Measurements from ENCODE around the gene C22orf42.

The C22orf42 gene

GRCh38 chr22:32122899-32123298 is 36.2 kb downstream of the C22orf42 start:
- no peaks in the 10 kb centered on the region for H3K79me2 ChIP-seq (ENCODE audit: insufficient read depth, low read depth)
- H3K27me3 ChIP-seq (ENCODE audit: insufficient read depth, low read depth) = no peaks in the 10 kb centered on the region
- TF ChIP-seq, protein P1, sequence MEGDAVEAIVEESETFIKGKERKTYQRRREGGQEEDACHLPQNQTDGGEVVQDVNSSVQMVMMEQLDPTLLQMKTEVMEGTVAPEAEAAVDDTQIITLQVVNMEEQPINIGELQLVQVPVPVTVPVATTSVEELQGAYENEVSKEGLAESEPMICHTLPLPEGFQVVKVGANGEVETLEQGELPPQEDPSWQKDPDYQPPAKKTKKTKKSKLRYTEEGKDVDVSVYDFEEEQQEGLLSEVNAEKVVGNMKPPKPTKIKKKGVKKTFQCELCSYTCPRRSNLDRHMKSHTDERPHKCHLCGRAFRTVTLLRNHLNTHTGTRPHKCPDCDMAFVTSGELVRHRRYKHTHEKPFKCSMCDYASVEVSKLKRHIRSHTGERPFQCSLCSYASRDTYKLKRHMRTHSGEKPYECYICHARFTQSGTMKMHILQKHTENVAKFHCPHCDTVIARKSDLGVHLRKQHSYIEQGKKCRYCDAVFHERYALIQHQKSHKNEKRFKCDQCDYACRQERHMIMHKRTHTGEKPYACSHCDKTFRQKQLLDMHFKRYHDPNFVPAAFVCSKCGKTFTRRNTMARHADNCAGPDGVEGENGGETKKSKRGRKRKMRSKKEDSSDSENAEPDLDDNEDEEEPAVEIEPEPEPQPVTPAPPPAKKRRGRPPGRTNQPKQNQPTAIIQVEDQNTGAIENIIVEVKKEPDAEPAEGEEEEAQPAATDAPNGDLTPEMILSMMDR (conservative IDR thresholded peaks at IDR 0.05; ENCODE audit: low read depth, low read length) = no peak
- H3K4me1 ChIP-seq (ENCODE audit: low read depth, poor library complexity, severe bottlenecking) = no peaks in the 10 kb centered on the region
- no peak overlapping the region for H3K4me2 ChIP-seq
- no peak overlapping the region for H3K9ac ChIP-seq
- H2AFZ ChIP-seq (ENCODE audit: low read depth) = no peak overlapping the region
- no peaks in the 10 kb centered on the region for H3K36me3 ChIP-seq (ENCODE audit: insufficient read depth)
- no peak overlapping the region for H3K4me3 ChIP-seq (IDR thresholded peaks at IDR 0.05; ENCODE audit: insufficient read depth, low read depth, low read length)
- no peaks in the 10 kb centered on the region for H4K20me1 ChIP-seq (ENCODE audit: insufficient read depth)
- no peak overlapping the region for H3K27ac ChIP-seq

DNA sequence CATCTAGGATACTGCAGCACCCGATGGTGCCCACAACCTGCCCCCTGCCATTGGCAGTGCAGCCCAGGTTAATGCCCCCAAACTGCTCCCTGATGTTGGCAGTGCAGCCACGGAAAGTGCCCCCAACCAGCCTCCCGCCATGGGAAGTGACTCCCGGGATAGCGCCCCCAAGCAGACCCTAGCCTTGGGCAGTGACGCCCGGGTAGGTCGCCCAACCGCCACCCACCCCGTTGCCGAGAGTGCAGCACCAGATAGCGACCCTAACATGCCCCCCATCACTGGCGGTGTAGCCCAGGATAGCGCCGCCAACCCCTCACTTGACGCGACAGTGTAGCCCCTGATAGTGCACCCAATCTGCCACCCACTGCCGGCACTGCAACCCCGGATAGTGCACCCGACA is 38.5 kb downstream of the C22orf42 start:
- Histone ChIP-seq H3K79me2 (ENCODE audit: insufficient read depth, low read depth) (no peaks in the 10 kb centered on the region), H3K36me3 (ENCODE audit: insufficient read depth) (no peaks in the 10 kb centered on the region), H3K27me3 (ENCODE audit: insufficient read depth, low read depth) (no peaks in the 10 kb centered on the region), H3K4me3 (IDR thresholded peaks at IDR 0.05; ENCODE audit: insufficient read depth, low read depth, low read length) (no peak overlapping the region), H3K4me2 (no peak overlapping the region), H3K4me1 (ENCODE audit: low read depth, poor library complexity, severe bottlenecking) (no peaks in the 10 kb centered on the region), H3K27ac (no peak overlapping the region), H4K20me1 (ENCODE audit: insufficient read depth) (no peaks in the 10 kb centered on the region), H2AFZ (ENCODE audit: low read depth) (no peak overlapping the region), H3K9ac (no peak overlapping the region)
- TF ChIP-seq, protein P1 (conservative IDR thresholded peaks at IDR 0.05; ENCODE audit: low read depth, low read length) = no peak

- no peaks in the 10 kb centered on the region for H4K20me1 ChIP-seq (ENCODE audit: insufficient read depth)
- H3K4me2 ChIP-seq = no peak overlapping the region
- H3K4me1 ChIP-seq (ENCODE audit: low read depth, poor library complexity, severe bottlenecking) = no peaks in the 10 kb centered on the region
- no peak overlapping the region for H3K4me3 ChIP-seq (IDR thresholded peaks at IDR 0.05; ENCODE audit: insufficient read depth, low read depth, low read length)
- no peaks in the 10 kb centered on the region for H3K36me3 ChIP-seq (ENCODE audit: insufficient read depth)
- H2AFZ ChIP-seq (ENCODE audit: low read depth) = no peak overlapping the region
- TF ChIP-seq, protein P1 (conservative IDR thresholded peaks at IDR 0.05; ENCODE audit: low read depth, low read length) = no peak
- no peaks in the 10 kb centered on the region for H3K27me3 ChIP-seq (ENCODE audit: insufficient read depth, low read depth)
- no peaks in the 10 kb centered on the region for H3K79me2 ChIP-seq (ENCODE audit: insufficient read depth, low read depth)
- H3K27ac ChIP-seq = no peak overlapping the region
- H3K9ac ChIP-seq = no peak overlapping the region
Measured at GRCh38 chr22:32119568-32120235, 39.4 kb downstream of the C22orf42 start.

- TF ChIP-seq, protein P1 (conservative IDR thresholded peaks at IDR 0.05; ENCODE audit: low read depth, low read length) = no peak
- Histone ChIP-seq H3K79me2 (ENCODE audit: insufficient read depth, low read depth) (no peaks in the 10 kb centered on the region), H2AFZ (ENCODE audit: low read depth) (no peak overlapping the region), H3K4me2 (no peak overlapping the region), H3K27ac (no peak overlapping the region), H3K9ac (no peak overlapping the region), H4K20me1 (ENCODE audit: insufficient read depth) (no peaks in the 10 kb centered on the region), H3K4me1 (ENCODE audit: low read depth, poor library complexity, severe bottlenecking) (no peaks in the 10 kb centered on the region), H3K27me3 (ENCODE audit: insufficient read depth, low read depth) (no peaks in the 10 kb centered on the region), H3K36me3 (ENCODE audit: insufficient read depth) (no peaks in the 10 kb centered on the region), H3K4me3 (IDR thresholded peaks at IDR 0.05; ENCODE audit: insufficient read depth, low read depth, low read length) (no peak overlapping the region)
Measured at GRCh38 chr22:32112380-32112779, 46.7 kb downstream of the C22orf42 start.

Measured in KMS-11 (cell line).